ENCODE measurements around the gene AFF3. TPM values are rescaled to one million over a fixed set of nuclear protein-coding genes. Genes with fewer than 3 reads are reported as not detected.

Gene AFF3
- total and polyA plus RNA-seq, 10 of the 15 experiments (the other 5 are each of a cell fraction or from before 2014, with no cell fraction given): 0.26 to 5.5 (median 3.0) TPM

DNA sequence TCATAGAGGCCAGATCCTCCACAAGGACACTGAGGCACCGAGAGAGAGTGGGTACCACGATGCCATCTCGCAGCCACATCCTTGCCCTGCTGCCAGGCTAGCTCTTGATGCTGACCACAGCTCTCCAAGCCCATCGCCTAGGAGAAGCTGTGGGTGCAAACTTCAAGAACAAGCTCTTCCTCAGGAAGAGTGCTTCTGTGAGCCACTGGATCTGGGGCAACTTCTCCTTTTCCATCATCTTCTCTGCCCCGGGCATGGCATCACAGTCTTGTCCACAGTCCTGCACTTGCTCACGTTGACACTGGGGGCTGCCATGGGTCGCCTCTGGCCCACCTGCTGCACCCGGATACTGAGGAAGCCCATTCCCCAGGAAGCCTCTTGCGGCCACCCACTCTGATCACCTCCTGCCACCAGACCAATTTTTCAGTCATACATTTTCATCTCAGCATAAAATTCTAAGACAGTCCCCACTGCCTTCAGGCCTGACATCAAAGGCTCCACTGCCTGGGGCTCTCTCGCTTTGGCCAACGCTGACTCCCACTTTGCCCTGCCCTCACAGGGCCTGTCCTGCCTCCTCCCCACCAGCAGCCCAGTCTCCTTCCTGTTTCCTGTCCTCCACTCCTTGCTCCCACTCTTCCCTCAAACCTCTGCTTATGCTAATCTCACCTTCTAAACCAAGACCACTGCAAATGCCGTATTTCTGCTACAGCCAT is 243.9 kb downstream of the AFF3 start:
- no peak overlapping the region for H3K9ac ChIP-seq (ENCODE audit: control insufficient read depth, insufficient read depth, low read length)
- ChIA-PET CTCF (no interaction called here), POLR2A (no interaction called here), RAD21 (ENCODE audit: unreplicated experiment) (no interaction called here), SMC1A (ENCODE audit: uncharacterized antibody, unreplicated experiment) (no interaction called here)
- DNase-seq (ENCODE audit: low read depth, low spot score): no peak
- H3K79me2 ChIP-seq (ENCODE audit: control insufficient read depth, insufficient read depth, low read length): no peaks in the 10 kb centered on the region
- no peak for TF ChIP-seq NRF1 (conservative IDR thresholded peaks at IDR 0.05; ENCODE audit: low read depth, low read length)
- no peak for TF ChIP-seq NR2C1 (IDR thresholded peaks at IDR 0.05)
- no peak for TF ChIP-seq KAT2A (conservative IDR thresholded peaks at IDR 0.05; ENCODE audit: control insufficient read depth, low read depth, low read length)
- TF ChIP-seq ZNF217 (IDR thresholded peaks at IDR 0.05): no peak
- TF ChIP-seq ESRRA (IDR thresholded peaks at IDR 0.05; ENCODE audit: low read length): no peak
- TF ChIP-seq BCL3 (IDR thresholded peaks at IDR 0.05; ENCODE audit: borderline replicate concordance, insufficient read depth, low read depth, low read length, poor library complexity, severe bottlenecking): no peak
- no peak for TF ChIP-seq LARP7 (IDR thresholded peaks at IDR 0.05)
- no peak for TF ChIP-seq PML (IDR thresholded peaks at IDR 0.05; ENCODE audit: low read length)
- TF ChIP-seq, protein P1, sequence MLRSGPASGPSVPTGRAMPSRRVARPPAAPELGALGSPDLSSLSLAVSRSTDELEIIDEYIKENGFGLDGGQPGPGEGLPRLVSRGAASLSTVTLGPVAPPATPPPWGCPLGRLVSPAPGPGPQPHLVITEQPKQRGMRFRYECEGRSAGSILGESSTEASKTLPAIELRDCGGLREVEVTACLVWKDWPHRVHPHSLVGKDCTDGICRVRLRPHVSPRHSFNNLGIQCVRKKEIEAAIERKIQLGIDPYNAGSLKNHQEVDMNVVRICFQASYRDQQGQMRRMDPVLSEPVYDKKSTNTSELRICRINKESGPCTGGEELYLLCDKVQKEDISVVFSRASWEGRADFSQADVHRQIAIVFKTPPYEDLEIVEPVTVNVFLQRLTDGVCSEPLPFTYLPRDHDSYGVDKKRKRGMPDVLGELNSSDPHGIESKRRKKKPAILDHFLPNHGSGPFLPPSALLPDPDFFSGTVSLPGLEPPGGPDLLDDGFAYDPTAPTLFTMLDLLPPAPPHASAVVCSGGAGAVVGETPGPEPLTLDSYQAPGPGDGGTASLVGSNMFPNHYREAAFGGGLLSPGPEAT (IDR thresholded peaks at IDR 0.05; ENCODE audit: low read depth): no peak
- TF ChIP-seq HDGF (IDR thresholded peaks at IDR 0.05): no peak
- TF ChIP-seq NKRF (conservative IDR thresholded peaks at IDR 0.05): no peak
- TF ChIP-seq FOXK2 (IDR thresholded peaks at IDR 0.05): no peak
- TF ChIP-seq MYB (IDR thresholded peaks at IDR 0.05; ENCODE audit: borderline replicate concordance, low read depth, low read length): no peak
- H3K27me3 ChIP-seq (replicated peaks in 1 of 2; ENCODE audit: control insufficient read depth in 2 of 2, insufficient read depth in 2 of 2, low read length in 1 of 2): no peaks in the 10 kb centered on the region; a peak in 1 of 4 replicates
- H3K9me3 ChIP-seq (replicated peaks; ENCODE audit: control insufficient read depth, insufficient read depth, low read length): no peaks in the 10 kb centered on the region
- no peak for ATAC-seq
- H3K4me2 ChIP-seq (ENCODE audit: control insufficient read depth, insufficient read depth): no peak overlapping the region
- in situ Hi-C loops (cut with MboI): loop anchor here (5.0 kb wide), 1 partner anchor 49 kb away; no protein-coding TSS in a partner anchor
- BruUV-seq (replicated peaks): no TSS peak
- no peak for FAIRE-seq
- H3K4me3 ChIP-seq: no peak overlapping the region
- no peak overlapping the region for H2AFZ ChIP-seq (ENCODE audit: control insufficient read depth, low read depth, low read length)
- no peaks in the 10 kb centered on the region for H3K36me3 ChIP-seq (ENCODE audit: control insufficient read depth in 2 of 2, insufficient read depth in 2 of 2, low read length in 1 of 2)
- H3K4me1 ChIP-seq (ENCODE audit: control insufficient read depth, insufficient read depth, low read length): no peaks in the 10 kb centered on the region
- no peaks in the 10 kb centered on the region for H4K20me1 ChIP-seq (ENCODE audit: control insufficient read depth, insufficient read depth)
- intact Hi-C loops (cut with micrococcal nuclease; ENCODE audit: unreplicated experiment): no loop called here
- WGBS (ENCODE audit: insufficient coverage, insufficient replicate concordance, low lambda C conversion rate, missing lambda C conversion rate): 29% methylated on average over 12 of the region's 12 CpGs
- H3K27ac ChIP-seq (ENCODE audit: control insufficient read depth, insufficient read depth): no peak overlapping the region

All from GM12878 (cell line).